ENCODE data around the gene CYTIP. TPM values are rescaled to one million over a fixed set of nuclear protein-coding genes. Genes with fewer than 3 reads are reported as not detected.
"Not testable (repeated sequence)": the region's sequence is repeated elsewhere in the genome, so short reads cannot be mapped to it uniquely, and the experiment has no call there.

CYTIP gene
- total RNA-seq, 1 donor from 2014 or later, result 10.7 TPM

DNA sequence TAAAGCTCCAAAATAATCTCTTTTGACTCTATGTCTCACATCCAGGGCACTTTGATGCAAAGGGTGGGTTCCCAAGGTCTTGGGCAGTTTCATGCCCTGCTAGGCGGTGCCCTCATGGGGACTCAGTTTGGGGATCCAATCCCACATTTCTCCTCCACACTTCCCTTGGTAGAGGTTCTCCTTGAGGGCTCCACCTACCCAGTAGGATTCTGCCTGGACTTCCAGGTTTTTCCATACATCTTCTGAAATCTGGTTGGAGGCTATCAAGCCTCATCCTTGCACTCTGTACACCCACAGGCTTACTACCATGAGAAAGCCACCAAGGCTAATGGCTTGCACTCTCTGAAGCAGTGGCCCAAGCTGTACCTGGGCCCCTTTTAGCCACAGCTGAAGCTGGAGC lies 68.5 kb downstream of the CYTIP start:
- no peak for DNase-seq (ENCODE audit: low spot score)

- DNase-seq (ENCODE audit: low spot score), result not testable (repeated sequence)
Measured at GRCh38 chr2:157368508-157368907, 75.4 kb downstream of the CYTIP start.

GRCh38 chr2:157367704-157368103 lies 76.2 kb downstream of the CYTIP start:
- DNase-seq (ENCODE audit: low spot score), result no peak

Other genes with a start within 250 kb of the CYTIP start
- 11.7 TPM for gene GALNT5, start 186.4 kb downstream of the CYTIP start, total RNA-seq
- not detected for gene ERMN, start 118.3 kb downstream of the CYTIP start, total RNA-seq
- gene ACVR1C, start 184.8 kb upstream of the CYTIP start, total RNA-seq, result 0.58 TPM

Data from mucosa of gallbladder (tissue), 1 donor.